K562 (cell line): ENCODE measurements around the gene FRMPD1. TPM values are rescaled to one million over a fixed set of nuclear protein-coding genes. Genes with fewer than 3 reads are reported as not detected.

ENCODE experiments used
- ATAC-seq: fragments of 200-7000 bp; cut with Tn5 transposase; 3 replicates; pipeline ENCODE4 v1.9.1; 2020; ENCODE audit warnings: moderate library complexity
- BruUV-seq: library from RNA; stranded (reverse); fragments of 400-500 nt; replicated peaks from 2 replicates; lab custom pipeline; 2021; lab: Mats Ljungman, UMichigan
- CTCF ChIA-PET: fragments of 300-600 bp; formaldehyde crosslinking; extraction: SDS; loops from one replicate; lab custom pipeline; 2021; ENCODE audit warnings: low intra/inter-chr PET ratio; lab: Yijun Ruan, JAX
- POLR2A ChIA-PET: fragments of 300-600, 350-650 bp; sonication (Branson Sonifier 250); formaldehyde crosslinking; extraction: SDS; loops from one replicate; lab custom pipeline; 2021; ENCODE audit warnings: antibody characterized with exemption, inconsistent platforms; lab: Yijun Ruan, JAX
- DNase-seq, 4 experiments: peaks; one replicate each; pipeline versions ENCODE4 v3.0.0 to v3.0.0-alpha.2; 2011 to 2018; ENCODE audit warnings: low spot score in 3 of 4, mixed read lengths in 3 of 4; ENCODE audit errors: extremely low read depth in 1 of 4
- FAIRE-seq: peaks from 2 replicates; lab custom pipeline; 2011; peaks lifted over from hg19 to GRCh38; lab: Jason Lieb, UNC
- H2AFZ ChIP-seq: 2 replicates; pipeline ENCODE4 v1.6.0; 2011; ENCODE audit warnings: low read depth, low read length, control low read depth, inconsistent platforms
- H3K27ac ChIP-seq: fragments of 200-600 bp; 3 replicates; pipeline ENCODE4 v1.8.0; 2011; ENCODE audit warnings: low read depth, mild to moderate bottlenecking, control low read depth, inconsistent platforms, low read length, moderate library complexity, mixed read lengths; ENCODE audit errors: extremely low read depth
- H3K27me3 ChIP-seq, 2 experiments: fragments of 300-600 bp in 1 of 2; 2 replicates in 1 of 2; 3 replicates in 1 of 2; pipeline versions ENCODE4 v1.6.0 to v1.8.0; 2011; ENCODE audit warnings: inconsistent platforms in 2 of 2, low read length in 2 of 2, mild to moderate bottlenecking in 1 of 2, mixed read lengths in 1 of 2, moderate library complexity in 1 of 2; ENCODE audit not compliant: control insufficient read depth in 2 of 2, insufficient read depth in 2 of 2
- H3K36me3 ChIP-seq: fragments of 300-600 bp; 3 replicates; pipeline ENCODE4 v1.8.0; 2011; ENCODE audit warnings: mild to moderate bottlenecking, low read length, inconsistent platforms; ENCODE audit not compliant: control insufficient read depth, insufficient read depth
- H3K4me1 ChIP-seq, 2 experiments: fragments of 200-600 bp in 1 of 2; replicated peaks in 1 of 2; 2 replicates in 1 of 2; 3 replicates in 1 of 2; pipeline versions ENCODE4 v1.5.1 to v1.8.0; 2011; ENCODE audit warnings: inconsistent platforms in 2 of 2, low read length in 2 of 2, mild to moderate bottlenecking in 1 of 2, mixed read lengths in 1 of 2, moderate library complexity in 1 of 2; ENCODE audit not compliant: control insufficient read depth in 2 of 2, insufficient read depth in 2 of 2
- H3K4me2 ChIP-seq: 2 replicates; pipeline ENCODE4 v1.6.1; 2011; ENCODE audit warnings: low read length, control low read depth, inconsistent platforms, mixed read lengths; ENCODE audit not compliant: insufficient read depth
- H3K4me3 ChIP-seq: fragments of 200-600 bp; sonication (generic), shearing (Covaris generic); 2 replicates; pipeline ENCODE4 v1.5.1; 2016; ENCODE audit warnings: control low read depth, inconsistent platforms
- H3K79me2 ChIP-seq: fragments of 200-600 bp; 3 replicates; pipeline ENCODE4 v1.8.0; 2011; ENCODE audit warnings: low read length, inconsistent platforms; ENCODE audit not compliant: control insufficient read depth, insufficient read depth
- H3K9ac ChIP-seq, 2 experiments: 2 replicates each; pipeline versions ENCODE4 v1.6.0 to v1.6.1; 2011; ENCODE audit warnings: low read depth in 2 of 2, low read length in 2 of 2, control low read depth in 1 of 2, inconsistent platforms in 1 of 2, mild to moderate bottlenecking in 1 of 2, mixed read lengths in 1 of 2; ENCODE audit not compliant: insufficient read depth in 1 of 2
- H3K9me1 ChIP-seq: one replicate; pipeline ENCODE4 v1.6.0; 2011; ENCODE audit warnings: inconsistent platforms, mild to moderate bottlenecking, low read length, moderate library complexity; ENCODE audit not compliant: control insufficient read depth, insufficient read depth
- H3K9me3 ChIP-seq: replicated peaks from 2 replicates; pipeline ENCODE4 v1.5.1; 2011; ENCODE audit warnings: low read depth, low read length, inconsistent platforms; ENCODE audit not compliant: control insufficient read depth, insufficient read depth
- H4K20me1 ChIP-seq: replicated peaks from 2 replicates; pipeline ENCODE4 v1.6.1; 2011; ENCODE audit warnings: low read length, inconsistent platforms, mixed read lengths; ENCODE audit not compliant: control insufficient read depth, insufficient read depth
- DACH1 ChIP-seq: fragments of 450-650 bp; IDR thresholded peaks from 2 replicates; pipeline ENCODE4 v1.6.1; 2018; ENCODE audit not compliant: partially characterized antibody
- KAT8 ChIP-seq: fragments of 450-650 bp; IDR thresholded peaks from 2 replicates; pipeline ENCODE4 v1.6.1; 2016; ENCODE audit warnings: low read depth, mild to moderate bottlenecking
- NCOR1 ChIP-seq: fragments of 450-650 bp; IDR thresholded peaks from 2 replicates; pipeline ENCODE4 v1.6.1; 2016; ENCODE audit warnings: mild to moderate bottlenecking, moderate library complexity
- POLR2H ChIP-seq: IDR thresholded peaks from 2 replicates; pipeline ENCODE4 v1.6.1; 2016; ENCODE audit warnings: missing genetic modification characterization, low read depth, mild to moderate bottlenecking, control low read depth, missing compliant biosample characterization, moderate library complexity
- PURB ChIP-seq: sonication (generic); formaldehyde crosslinking; IDR thresholded peaks from 2 replicates; pipeline ENCODE4 v1.9.0; 2021; ENCODE audit warnings: low read depth, mild to moderate bottlenecking, missing genetic modification reagents
- WGBS: fragments of 100-300 bp; shearing (Covaris generic); methylation state at CpG from one replicate; pipeline ENCODE4 v1.1.6; 2016; ENCODE audit warnings: low coverage, mixed read lengths; ENCODE audit not compliant: insufficient coverage; ENCODE audit errors: missing lambda C conversion rate; 5-methylcytosine and 5-hydroxymethylcytosine counted together
- in situ Hi-C: fragments of 300-500 bp; cut with MboI; formaldehyde crosslinking; loops from 4 replicates; pipeline ENCODE4 v1.15.0; 2018; ENCODE audit warnings: inconsistent platforms, mixed read lengths
- intact Hi-C: fragments of 100-400 bp; cut with micrococcal nuclease; formaldehyde crosslinking; loops from 2 replicates; pipeline ENCODE4 v1.14.2; 2022
- polyA plus RNA-seq, 8 experiments: library from polyadenylated mRNA; depleted of rRNA in 4 of 8; stranded (reverse) in 5 of 8; unstranded in 3 of 8; fragments of >200 nt; fragmentation: Nextera tagmentation in 2 of 8; fragmentation: Illumina TruSeq in 1 of 8; extraction: Ambion mirVana in 2 of 8; extraction: Trizol in 1 of 8; gene quantifications; 2 replicates each; pipeline versions ENCODE4 v1.2.1 to v1.2.3, GENCODE V29; 2011 to 2014; ENCODE audit warnings: inconsistent platforms in 1 of 8, missing spikeins in 1 of 8
- total RNA-seq, 7 experiments: library from RNA; depleted of rRNA in 6 of 7; stranded (reverse); fragments of >200 nt in 6 of 7; fragmentation: Illumina TruSeq in 2 of 7; extraction: Trizol in 2 of 7; gene quantifications; 2 replicates each; pipeline versions ENCODE4 v1.2.1 to v1.2.3, GENCODE V29; 2011 to 2021; ENCODE audit warnings: low replicate concordance in 1 of 7
- TF ChIP-seq, protein P1 (sequence below), 2 experiments: fragments of 450-650 bp; formaldehyde crosslinking in 1 of 2; IDR thresholded peaks; 2 replicates each; pipeline versions ENCODE4 v1.4.0 to v1.6.1; 2014 to 2020; ENCODE audit warnings: mild to moderate bottlenecking in 2 of 2, borderline replicate concordance in 1 of 2, low read depth in 1 of 2

The FRMPD1 gene
- total and polyA plus RNA-seq, 9 of the 15 experiments (the other 6 are each of a cell fraction or from before 2014, with no cell fraction given) = not detected

DNA sequence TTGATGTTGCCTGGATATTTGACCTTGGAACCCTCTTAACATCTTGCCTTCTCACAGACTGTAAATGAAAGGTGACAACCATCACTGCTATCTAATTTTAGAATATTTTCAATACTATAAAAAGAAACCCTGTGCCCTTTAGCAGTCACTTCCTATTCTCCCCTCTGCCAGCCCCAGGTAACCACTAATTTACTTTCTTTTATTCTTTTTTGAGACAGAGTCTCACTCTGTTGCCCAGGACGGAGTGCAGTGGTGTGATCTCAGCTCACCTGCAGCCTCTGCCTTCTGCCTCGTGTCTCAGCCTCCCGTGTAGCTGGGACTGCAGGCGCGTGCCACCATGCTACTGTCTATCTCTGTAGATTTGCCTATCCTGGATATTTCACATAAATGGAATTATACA lies 43.6 kb downstream of the FRMPD1 start (continued):
- no peak for TF ChIP-seq NCOR1
- no peak for TF ChIP-seq POLR2H

DNA sequence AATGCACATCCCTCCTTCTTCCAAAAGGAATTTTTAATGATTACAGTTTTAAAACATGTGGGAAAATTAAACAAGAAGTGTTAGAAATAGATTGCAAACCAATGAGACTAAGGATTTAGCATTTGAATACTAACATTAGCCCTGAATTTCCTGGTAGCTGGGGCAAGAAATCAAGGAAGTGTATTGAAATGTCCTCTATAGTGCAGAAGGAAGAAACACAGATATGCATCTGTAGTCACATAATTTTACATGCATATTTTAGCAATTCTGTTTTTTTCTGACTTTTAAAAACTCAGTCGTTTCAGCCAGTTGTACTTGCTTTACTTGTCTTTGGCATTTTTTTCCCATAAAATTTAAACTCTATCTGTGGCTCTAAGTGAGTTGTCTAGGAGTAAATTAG lies 45.8 kb downstream of the FRMPD1 start:
- no peaks in the 10 kb centered on the region for H3K79me2 ChIP-seq
- H3K4me1 ChIP-seq = no peaks in the 10 kb centered on the region; a peak in 1 of 5 replicates
- H3K4me2 ChIP-seq = no peak overlapping the region
- POLR2A ChIA-PET = interaction anchor here (1.6 kb wide), 1 partner anchor 9 kb away, joined by 4 read pairs; no protein-coding TSS in a partner anchor
- no peak overlapping the region for H3K4me3 ChIP-seq
- FAIRE-seq = no peak
- ATAC-seq = no peak
- no peak for TF ChIP-seq PURB (CRISPR knock-in tag)
- H3K9ac ChIP-seq = no peak overlapping the region
- in situ Hi-C loops = no loop called here
- H3K9me3 ChIP-seq = no peaks in the 10 kb centered on the region
- no peaks in the 10 kb centered on the region for H3K36me3 ChIP-seq
- intact Hi-C loops = no loop called here
- H3K9me1 ChIP-seq = no peaks in the 10 kb centered on the region
- H3K27ac ChIP-seq = no peak overlapping the region
- 6% methylated on average over 1 of the region's 1 CpG for WGBS
- H4K20me1 ChIP-seq = no peaks in the 10 kb centered on the region
- CTCF ChIA-PET = no interaction called here
- DNase-seq = no peak
- H2AFZ ChIP-seq = peak overlapping the region; percentile 74; the same call in 1 of the 2 replicates
- peaks cover 14 to 26% of the 10 kb centered on the region in 2 experiments; a peak in 3 of 5 replicates for H3K27me3 ChIP-seq
- no TSS peak for BruUV-seq

DNA sequence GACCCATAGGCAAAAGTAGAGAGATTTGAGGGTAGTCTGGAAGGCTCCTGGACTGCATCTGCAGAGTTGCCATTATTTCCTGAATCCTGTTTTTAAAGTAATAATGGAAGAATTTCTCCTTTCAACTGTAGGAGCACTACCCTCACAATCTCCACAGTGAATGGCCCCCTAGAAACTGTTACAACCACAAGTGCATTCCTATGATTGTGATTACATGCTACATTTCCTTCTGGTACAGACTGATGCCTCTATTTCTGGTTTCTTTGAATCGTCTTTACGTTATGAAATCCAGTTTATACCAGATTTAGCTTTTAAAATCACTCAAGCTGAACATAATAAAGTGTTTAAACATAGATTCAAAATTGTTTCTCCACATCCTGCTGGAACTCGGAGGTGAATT lies 49.4 kb downstream of the FRMPD1 start:
- H2AFZ ChIP-seq = no peak overlapping the region
- FAIRE-seq = no peak
- no peaks in the 10 kb centered on the region for H4K20me1 ChIP-seq
- H3K4me2 ChIP-seq = no peak overlapping the region
- H3K27me3 ChIP-seq = peaks cover 9 to 16% of the 10 kb centered on the region in 2 experiments; a peak in 2 of 5 replicates
- no peak overlapping the region for H3K27ac ChIP-seq
- intact Hi-C loops (no loop called here), in situ Hi-C loops (no loop called here)
- H3K79me2 ChIP-seq = no peaks in the 10 kb centered on the region
- H3K36me3 ChIP-seq = no peaks in the 10 kb centered on the region
- ATAC-seq = no peak
- H3K9ac ChIP-seq = no peak overlapping the region
- H3K9me3 ChIP-seq = no peaks in the 10 kb centered on the region
- H3K4me1 ChIP-seq = no peaks in the 10 kb centered on the region; a peak in 1 of 5 replicates
- POLR2A ChIA-PET = no interaction called here
- CTCF ChIA-PET = interaction anchor here (0.6 kb wide), 1 partner anchor 199 kb away, joined by 3 read pairs; no protein-coding TSS in a partner anchor
- no peak for DNase-seq
- H3K4me3 ChIP-seq = no peak overlapping the region
- BruUV-seq = no TSS peak
- WGBS = 0% methylated on average over 3 of the region's 3 CpGs
- no peaks in the 10 kb centered on the region for H3K9me1 ChIP-seq
- no peak for TF ChIP-seq DACH1
- TF ChIP-seq, protein P1, sequence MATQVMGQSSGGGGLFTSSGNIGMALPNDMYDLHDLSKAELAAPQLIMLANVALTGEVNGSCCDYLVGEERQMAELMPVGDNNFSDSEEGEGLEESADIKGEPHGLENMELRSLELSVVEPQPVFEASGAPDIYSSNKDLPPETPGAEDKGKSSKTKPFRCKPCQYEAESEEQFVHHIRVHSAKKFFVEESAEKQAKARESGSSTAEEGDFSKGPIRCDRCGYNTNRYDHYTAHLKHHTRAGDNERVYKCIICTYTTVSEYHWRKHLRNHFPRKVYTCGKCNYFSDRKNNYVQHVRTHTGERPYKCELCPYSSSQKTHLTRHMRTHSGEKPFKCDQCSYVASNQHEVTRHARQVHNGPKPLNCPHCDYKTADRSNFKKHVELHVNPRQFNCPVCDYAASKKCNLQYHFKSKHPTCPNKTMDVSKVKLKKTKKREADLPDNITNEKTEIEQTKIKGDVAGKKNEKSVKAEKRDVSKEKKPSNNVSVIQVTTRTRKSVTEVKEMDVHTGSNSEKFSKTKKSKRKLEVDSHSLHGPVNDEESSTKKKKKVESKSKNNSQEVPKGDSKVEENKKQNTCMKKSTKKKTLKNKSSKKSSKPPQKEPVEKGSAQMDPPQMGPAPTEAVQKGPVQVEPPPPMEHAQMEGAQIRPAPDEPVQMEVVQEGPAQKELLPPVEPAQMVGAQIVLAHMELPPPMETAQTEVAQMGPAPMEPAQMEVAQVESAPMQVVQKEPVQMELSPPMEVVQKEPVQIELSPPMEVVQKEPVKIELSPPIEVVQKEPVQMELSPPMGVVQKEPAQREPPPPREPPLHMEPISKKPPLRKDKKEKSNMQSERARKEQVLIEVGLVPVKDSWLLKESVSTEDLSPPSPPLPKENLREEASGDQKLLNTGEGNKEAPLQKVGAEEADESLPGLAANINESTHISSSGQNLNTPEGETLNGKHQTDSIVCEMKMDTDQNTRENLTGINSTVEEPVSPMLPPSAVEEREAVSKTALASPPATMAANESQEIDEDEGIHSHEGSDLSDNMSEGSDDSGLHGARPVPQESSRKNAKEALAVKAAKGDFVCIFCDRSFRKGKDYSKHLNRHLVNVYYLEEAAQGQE (IDR thresholded peaks at IDR 0.05; ENCODE audit: borderline replicate concordance) = peak; percentile 21; the same call in 1 of the 2 replicates
- TF ChIP-seq, protein P1 (CRISPR knock-in tag; IDR thresholded peaks at IDR 0.05; ENCODE audit: low read depth) = no peak
- no peak for TF ChIP-seq KAT8
